Keratinocyte (primary cell): ENCODE measurements around the gene CRLF1. TPM values are rescaled to one million over a fixed set of nuclear protein-coding genes. Genes with fewer than 3 reads are reported as not detected.

Source experiments
- DNase-seq: peaks from one replicate; pipeline ENCODE4 v3.0.0-alpha.2; 2011; ENCODE audit warnings: low read depth, missing footprints, low spot score
- FAIRE-seq: peaks from 2 replicates; lab custom pipeline; 2011; peaks lifted over from hg19 to GRCh38; lab: Jason Lieb, UNC
- H2AFZ ChIP-seq: 2 replicates; pipeline ENCODE4 v1.6.0; 2012; ENCODE audit warnings: low read length, control low read depth, inconsistent platforms; ENCODE audit not compliant: control insufficient read depth
- H3K27ac ChIP-seq: 2 replicates; pipeline ENCODE4 v1.5.1; 2011; ENCODE audit warnings: low read length; ENCODE audit not compliant: control insufficient read depth, insufficient read depth
- H3K27me3 ChIP-seq: 3 replicates; pipeline ENCODE4 v1.6.0; 2011; ENCODE audit warnings: low read length; ENCODE audit not compliant: control insufficient read depth, insufficient read depth; ENCODE audit errors: extremely low read depth
- H3K36me3 ChIP-seq, 2 experiments: 2 replicates in 1 of 2; 3 replicates in 1 of 2; pipeline ENCODE4 v1.5.1; 2011; ENCODE audit warnings: low read length in 2 of 2, mild to moderate bottlenecking in 1 of 2; ENCODE audit not compliant: control insufficient read depth in 2 of 2, insufficient read depth in 2 of 2; ENCODE audit errors: extremely low read depth in 1 of 2
- H3K4me1 ChIP-seq: 3 replicates; pipeline ENCODE4 v1.5.1; 2011; ENCODE audit warnings: low read length; ENCODE audit not compliant: control insufficient read depth, insufficient read depth; ENCODE audit errors: extremely low read depth
- H3K4me2 ChIP-seq: 3 replicates; pipeline ENCODE4 v1.6.0; 2011; ENCODE audit warnings: low read depth, low read length; ENCODE audit not compliant: control insufficient read depth, insufficient read depth; ENCODE audit errors: extremely low read depth
- H3K4me3 ChIP-seq, 3 experiments: fragments of 200-600 bp in 1 of 3; sonication (generic) in 1 of 3; 2 replicates in 2 of 3; 3 replicates in 1 of 3; pipeline ENCODE4 v1.5.1; 2011 to 2016; ENCODE audit warnings: low read length in 3 of 3, mild to moderate bottlenecking in 3 of 3, control low read depth in 2 of 3, inconsistent platforms in 1 of 3, low read depth in 1 of 3, mixed read lengths in 1 of 3, mixed run types in 1 of 3, moderate library complexity in 1 of 3; ENCODE audit not compliant: control insufficient read depth in 2 of 3, insufficient read depth in 2 of 3; ENCODE audit errors: extremely low read depth in 1 of 3
- H3K79me2 ChIP-seq: 2 replicates; pipeline ENCODE4 v1.6.0; 2012; ENCODE audit warnings: low read length; ENCODE audit not compliant: control insufficient read depth, insufficient read depth
- H3K9ac ChIP-seq: 3 replicates; pipeline ENCODE4 v1.6.0; 2011; ENCODE audit warnings: low read length; ENCODE audit not compliant: control insufficient read depth, insufficient read depth; ENCODE audit errors: extremely low read depth
- H3K9me1 ChIP-seq: 3 replicates; pipeline ENCODE4 v1.6.0; 2011; ENCODE audit warnings: low read length; ENCODE audit not compliant: control insufficient read depth, insufficient read depth; ENCODE audit errors: extremely low read depth
- H3K9me3 ChIP-seq: 2 replicates; pipeline ENCODE4 v1.5.1; 2012; ENCODE audit warnings: low read depth, low read length; ENCODE audit not compliant: control insufficient read depth
- H4K20me1 ChIP-seq: 3 replicates; pipeline ENCODE4 v1.6.0; 2011; ENCODE audit warnings: low read length; ENCODE audit not compliant: control insufficient read depth, insufficient read depth; ENCODE audit errors: extremely low read depth
- CTCF ChIP-seq, 3 experiments: IDR thresholded peaks in 1 of 3; conservative IDR thresholded peaks in 1 of 3; optimal IDR thresholded peaks in 1 of 3; 2 replicates in 2 of 3; 3 replicates in 1 of 3; pipeline versions ENCODE3 to v1.5.1; 2011; ENCODE audit warnings: low read length in 3 of 3, mild to moderate bottlenecking in 3 of 3, moderate library complexity in 2 of 3, control low read depth in 1 of 3, inconsistent platforms in 1 of 3; ENCODE audit not compliant: insufficient read depth in 2 of 3; ENCODE audit errors: extremely low read depth in 1 of 3
- EZH2 ChIP-seq: IDR thresholded peaks from one replicate; pipeline ENCODE4 v1.6.1; 2012; ENCODE audit warnings: inconsistent platforms, mild to moderate bottlenecking, low read length, moderate library complexity
- dilution Hi-C: fragments of 300-500 bp; cut with MboI; formaldehyde crosslinking; loops from one replicate; pipeline ENCODE4 v1.7.0; 2020; ENCODE audit warnings: low sequenced_read_pairs; ENCODE audit not compliant: extremely low pct_ligation_motif_present
- polyA plus RNA-seq, 5 experiments: library from polyadenylated mRNA; depleted of rRNA in 3 of 5; stranded (reverse) in 3 of 5; stranded (forward) in 1 of 5; unstranded in 1 of 5; fragments of >200 nt; gene quantifications; 1 replicate in 1 of 5; 2 replicates in 3 of 5; 3 replicates in 1 of 5; pipeline versions ENCODE4 v1.2.1 to v1.2.3, GENCODE V29; 2011 to 2012; ENCODE audit warnings: missing spikeins in 2 of 5, low read depth in 1 of 5, low replicate concordance in 1 of 5

CRLF1 gene
- polyA plus RNA-seq, 1 donor (not counting 4 experiments of a cell fraction or from before 2014, with no cell fraction given): 0.20 TPM

- TF ChIP-seq EZH2 (no peak), CTCF (optimal IDR thresholded peaks at IDR 0.05 in 1 of 3, IDR thresholded peaks at IDR 0.05 in 1 of 3, conservative IDR thresholded peaks at IDR 0.05 in 1 of 3; ENCODE audit: extremely low read depth in 1 of 3, insufficient read depth in 2 of 3, low read length in 3 of 3) (no peak)
- Histone ChIP-seq H2AFZ (no peak overlapping the region), H3K4me3 (no peak overlapping the region), H3K4me1 (no peaks in the 10 kb centered on the region), H3K27ac (no peak overlapping the region), H3K79me2 (no peaks in the 10 kb centered on the region), H3K9me1 (no peaks in the 10 kb centered on the region), H3K36me3 (no peaks in the 10 kb centered on the region), H3K27me3 (no peaks in the 10 kb centered on the region), H4K20me1 (no peaks in the 10 kb centered on the region), H3K9ac (no peak overlapping the region), H3K9me3 (peaks cover 4% of the 10 kb centered on the region), H3K4me2 (no peak overlapping the region)
- dilution Hi-C loops: no loop called here
- FAIRE-seq (peak; percentile 43), DNase-seq (no peak)
Observed at GRCh38 chr19:18644196-18645034, 37.8 kb upstream of the CRLF1 start.

- Histone ChIP-seq H3K9me3 (peaks cover 4% of the 10 kb centered on the region), H3K4me3 (no peak overlapping the region), H3K9me1 (no peaks in the 10 kb centered on the region), H4K20me1 (no peaks in the 10 kb centered on the region), H2AFZ (no peak overlapping the region), H3K27ac (no peak overlapping the region), H3K4me1 (peaks cover 18% of the 10 kb centered on the region), H3K79me2 (no peaks in the 10 kb centered on the region), H3K36me3 (no peaks in the 10 kb centered on the region), H3K27me3 (no peaks in the 10 kb centered on the region), H3K4me2 (no peak overlapping the region), H3K9ac (no peak overlapping the region)
- dilution Hi-C loops: no loop called here
- DNase-seq: no peak
- FAIRE-seq: no peak
- TF ChIP-seq CTCF (optimal IDR thresholded peaks at IDR 0.05 in 1 of 3, IDR thresholded peaks at IDR 0.05 in 1 of 3, conservative IDR thresholded peaks at IDR 0.05 in 1 of 3; ENCODE audit: extremely low read depth in 1 of 3, insufficient read depth in 2 of 3, low read length in 3 of 3) (no peak), EZH2 (no peak)
Observed at GRCh38 chr19:18639706-18640243, 33.2 kb upstream of the CRLF1 start.
